GM21825 (cell line): ENCODE measurements around the gene PTPRN.
A peak's percentile ranks its signal among the peaks of the same experiment; 100 is the strongest.
"Not testable (repeated sequence)": the region's sequence is repeated elsewhere in the genome, so short reads cannot be mapped to it uniquely, and the experiment has no call there.

Experiments
- ATAC-seq: cut with Tn5 transposase; IDR thresholded peaks from one replicate; pipeline ENCODE4 v1.9.1; 2021; ENCODE audit warnings: mild to moderate bottlenecking, moderate library complexity; ENCODE audit not compliant: unreplicated experiment

The PTPRN gene

GRCh38 chr2:219287580-219288265 is 21.5 kb downstream of the PTPRN start:
- ATAC-seq = no peak

GRCh38 chr2:219287116-219287440 is 22.1 kb downstream of the PTPRN start:
- ATAC-seq = not testable (repeated sequence)

- ATAC-seq = no peak
Observed at GRCh38 chr2:219286436-219287115, 22.6 kb downstream of the PTPRN start.

- ATAC-seq = no peak
Observed at GRCh38 chr2:219285894-219286425, 23.2 kb downstream of the PTPRN start.

GRCh38 chr2:219285373-219285735 is 23.8 kb downstream of the PTPRN start:
- no peak for ATAC-seq

- ATAC-seq = no peak
Observed at GRCh38 chr2:219284501-219285372, 24.5 kb downstream of the PTPRN start.

GRCh38 chr2:219282943-219283581 is 26.1 kb downstream of the PTPRN start:
- ATAC-seq = no peak

GRCh38 chr2:219282375-219282774 is 26.8 kb downstream of the PTPRN start:
- ATAC-seq = no peak

- no peak for ATAC-seq
Observed at GRCh38 chr2:219281588-219281987, 27.6 kb downstream of the PTPRN start.

- no peak for ATAC-seq
Observed at GRCh38 chr2:219280651-219281050, 28.6 kb downstream of the PTPRN start.

- ATAC-seq = no peak
Observed at GRCh38 chr2:219279916-219280516, 29.2 kb downstream of the PTPRN start.

- ATAC-seq = peak; percentile 85
Observed at GRCh38 chr2:219279151-219279915, 29.9 kb downstream of the PTPRN start, which contains the start of gene DNAJB2. Gene DNAJB2 (plus strand): TSS chr2:219279366. CDS start chr2:219279834, 468 bp downstream.

- no peak for ATAC-seq
Observed at GRCh38 chr2:219278655-219279150, 30.5 kb downstream of the PTPRN start.

- ATAC-seq = peak; percentile 25
Observed at GRCh38 chr2:219277703-219278654, 31.2 kb downstream of the PTPRN start.

- no peak for ATAC-seq
Observed at GRCh38 chr2:219274361-219274921, 34.8 kb downstream of the PTPRN start.

- ATAC-seq = no peak
Observed at GRCh38 chr2:219273937-219274336, 35.3 kb downstream of the PTPRN start.

- ATAC-seq = no peak
Observed at GRCh38 chr2:219272995-219273394, 36.2 kb downstream of the PTPRN start.

- no peak for ATAC-seq
Observed at GRCh38 chr2:219272356-219272755, 36.8 kb downstream of the PTPRN start.
